ENCODE measurements around the gene ARID1B.
A peak's percentile ranks its signal among the peaks of the same experiment; 100 is the strongest.

The ARID1B gene

DNA sequence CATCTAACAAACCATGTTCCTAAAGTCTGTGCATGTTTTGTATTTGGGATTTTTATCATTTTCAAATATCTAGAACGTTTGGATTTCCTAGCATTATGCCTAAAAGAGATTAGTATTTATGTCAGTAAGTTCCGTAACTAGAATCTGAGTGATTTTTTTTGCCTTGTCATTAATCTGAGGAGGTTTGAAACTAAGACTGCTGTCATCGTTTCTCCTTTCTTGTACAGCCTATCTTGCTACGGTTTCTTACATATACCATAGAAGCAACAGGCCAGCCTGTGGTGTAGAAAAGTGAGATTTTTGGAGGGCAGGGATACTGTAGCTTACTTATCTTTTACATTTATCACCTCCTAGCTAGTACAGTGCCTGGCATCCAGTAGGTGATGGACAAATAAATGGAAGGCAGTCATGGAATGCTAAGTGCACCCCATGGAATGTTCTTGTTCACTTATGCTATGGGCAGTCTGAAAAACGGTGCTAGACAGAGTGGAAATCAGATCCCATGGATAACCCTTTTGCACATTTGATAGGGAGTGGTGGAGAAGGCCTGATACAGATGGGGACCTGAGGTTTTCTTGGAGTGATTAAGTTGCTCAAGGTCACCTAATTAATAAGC, 93.9 kb downstream of the ARID1B start:
- H3K4me3 ChIP-seq (ENCODE audit: control insufficient read depth, low read depth, low read length): no peak overlapping the region
- TF ChIP-seq, protein P1, sequence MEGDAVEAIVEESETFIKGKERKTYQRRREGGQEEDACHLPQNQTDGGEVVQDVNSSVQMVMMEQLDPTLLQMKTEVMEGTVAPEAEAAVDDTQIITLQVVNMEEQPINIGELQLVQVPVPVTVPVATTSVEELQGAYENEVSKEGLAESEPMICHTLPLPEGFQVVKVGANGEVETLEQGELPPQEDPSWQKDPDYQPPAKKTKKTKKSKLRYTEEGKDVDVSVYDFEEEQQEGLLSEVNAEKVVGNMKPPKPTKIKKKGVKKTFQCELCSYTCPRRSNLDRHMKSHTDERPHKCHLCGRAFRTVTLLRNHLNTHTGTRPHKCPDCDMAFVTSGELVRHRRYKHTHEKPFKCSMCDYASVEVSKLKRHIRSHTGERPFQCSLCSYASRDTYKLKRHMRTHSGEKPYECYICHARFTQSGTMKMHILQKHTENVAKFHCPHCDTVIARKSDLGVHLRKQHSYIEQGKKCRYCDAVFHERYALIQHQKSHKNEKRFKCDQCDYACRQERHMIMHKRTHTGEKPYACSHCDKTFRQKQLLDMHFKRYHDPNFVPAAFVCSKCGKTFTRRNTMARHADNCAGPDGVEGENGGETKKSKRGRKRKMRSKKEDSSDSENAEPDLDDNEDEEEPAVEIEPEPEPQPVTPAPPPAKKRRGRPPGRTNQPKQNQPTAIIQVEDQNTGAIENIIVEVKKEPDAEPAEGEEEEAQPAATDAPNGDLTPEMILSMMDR (IDR thresholded peaks at IDR 0.05; ENCODE audit: control insufficient read depth, insufficient read depth, low read depth, low read length, missing control alignments): no peak
- no peak for DNase-seq (ENCODE audit: low read depth)

DNA sequence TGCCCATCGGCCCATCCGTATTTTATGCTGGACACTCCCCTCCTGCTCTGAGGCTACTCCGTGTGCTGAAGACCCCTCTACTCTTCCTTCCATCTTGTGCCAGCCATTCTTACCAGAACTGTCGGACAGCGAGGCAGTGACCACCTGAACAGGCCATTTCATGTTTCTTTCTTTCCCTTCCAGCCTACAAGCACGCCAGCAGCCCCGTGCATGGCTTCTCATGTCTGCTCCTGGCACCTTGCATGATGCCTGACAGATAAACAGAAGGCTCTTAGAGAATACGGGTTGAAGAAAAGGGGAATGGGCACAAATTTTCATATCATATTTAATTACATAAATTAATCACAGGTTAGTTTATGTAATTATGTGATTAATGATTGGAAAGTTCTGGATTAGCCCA, 95.7 kb downstream of the ARID1B start:
- TF ChIP-seq, protein P1 (IDR thresholded peaks at IDR 0.05; ENCODE audit: control insufficient read depth, insufficient read depth, low read depth, low read length, missing control alignments): no peak
- H3K4me3 ChIP-seq (ENCODE audit: control insufficient read depth, low read depth, low read length): no peak overlapping the region
- DNase-seq (ENCODE audit: low read depth): no peak

DNA sequence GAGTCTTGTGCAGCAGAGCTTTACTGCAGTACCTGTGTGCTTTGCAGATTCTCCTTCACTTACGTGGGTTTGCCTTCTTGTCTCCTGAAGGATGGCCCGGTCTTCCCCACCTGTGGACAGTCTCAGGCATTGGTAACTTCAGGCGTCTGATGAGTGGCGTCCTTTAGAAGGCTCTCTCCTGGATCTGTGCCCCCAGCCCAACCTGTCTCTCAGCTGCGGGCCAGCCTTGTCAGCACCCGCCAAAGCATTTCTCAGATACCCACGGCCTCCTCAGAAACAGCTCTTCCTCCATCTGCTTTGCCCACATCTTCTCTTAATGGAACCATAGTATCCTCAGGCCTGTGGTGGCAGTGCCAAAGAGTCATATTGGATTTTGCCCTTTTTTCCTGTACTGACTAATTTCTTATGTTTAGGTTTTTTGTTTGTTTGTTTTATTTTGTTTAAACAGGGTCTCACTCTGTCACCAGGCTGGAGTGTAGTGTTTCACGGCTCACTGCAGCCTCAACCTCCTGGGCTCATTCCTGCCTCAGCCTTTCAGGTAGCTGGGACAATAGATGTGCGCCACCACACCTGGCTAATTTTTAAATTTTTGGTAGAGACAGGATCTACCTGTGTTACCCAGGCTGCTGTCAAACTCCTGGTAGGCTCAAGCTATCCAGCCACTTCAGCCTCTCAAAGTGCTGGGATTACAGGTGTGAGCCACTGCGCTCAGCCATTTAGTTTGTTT, 96.6 kb downstream of the ARID1B start:
- DNase-seq (ENCODE audit: low read depth): no peak
- TF ChIP-seq, protein P1 (IDR thresholded peaks at IDR 0.05; ENCODE audit: control insufficient read depth, insufficient read depth, low read depth, low read length, missing control alignments): no peak

DNA sequence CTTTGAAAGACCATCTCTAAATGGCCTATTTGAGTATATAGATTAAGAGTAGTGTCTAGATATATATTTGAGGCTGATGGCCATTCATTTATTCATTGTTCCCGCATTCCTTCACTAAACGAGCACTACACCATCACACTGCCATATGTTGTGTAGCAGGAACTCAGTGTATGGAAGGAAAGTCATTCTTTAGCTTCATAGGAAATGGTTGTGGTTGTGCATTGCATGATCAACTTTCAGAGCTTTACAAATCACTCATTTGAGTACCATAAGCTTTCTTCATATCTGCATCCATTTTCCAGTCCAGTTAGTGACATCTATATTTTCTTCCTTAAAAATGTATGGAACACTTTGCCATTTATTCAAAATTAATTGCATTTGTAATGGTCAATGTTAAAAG, 97.9 kb downstream of the ARID1B start:
- TF ChIP-seq, protein P1 (IDR thresholded peaks at IDR 0.05; ENCODE audit: control insufficient read depth, insufficient read depth, low read depth, low read length, missing control alignments): no peak
- no peak overlapping the region for H3K4me3 ChIP-seq (ENCODE audit: control insufficient read depth, low read depth, low read length)
- no peak for DNase-seq (ENCODE audit: low read depth)

More for the DNA sequence above, 96.6 kb downstream of the ARID1B start:
- no peak overlapping the region for H3K4me3 ChIP-seq (ENCODE audit: control insufficient read depth, low read depth, low read length)

DNA sequence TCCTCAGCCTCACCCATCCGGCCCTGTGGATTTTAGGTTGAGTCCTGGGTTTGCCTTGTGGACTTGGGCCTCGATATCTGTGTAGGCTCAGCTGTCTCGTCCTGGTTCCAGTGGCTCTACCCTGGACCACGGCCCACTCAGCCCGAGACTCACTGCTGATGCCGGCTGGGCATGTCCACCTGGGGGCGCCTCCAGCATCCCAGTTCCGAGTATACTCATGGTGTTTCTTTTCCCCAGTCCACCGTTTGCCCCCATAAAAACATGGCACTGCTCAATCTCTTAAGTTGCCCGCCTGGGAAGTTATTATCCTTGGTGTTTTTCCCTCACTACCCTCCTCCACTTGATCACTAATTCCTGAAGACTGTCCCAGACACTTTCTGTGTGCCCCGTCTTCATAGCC, 99.1 kb downstream of the ARID1B start:
- TF ChIP-seq, protein P1 (IDR thresholded peaks at IDR 0.05; ENCODE audit: control insufficient read depth, insufficient read depth, low read depth, low read length, missing control alignments): peak; percentile 34
- no peak for DNase-seq (ENCODE audit: low read depth)
- H3K4me3 ChIP-seq (ENCODE audit: control insufficient read depth, low read depth, low read length): no peak overlapping the region

DNA sequence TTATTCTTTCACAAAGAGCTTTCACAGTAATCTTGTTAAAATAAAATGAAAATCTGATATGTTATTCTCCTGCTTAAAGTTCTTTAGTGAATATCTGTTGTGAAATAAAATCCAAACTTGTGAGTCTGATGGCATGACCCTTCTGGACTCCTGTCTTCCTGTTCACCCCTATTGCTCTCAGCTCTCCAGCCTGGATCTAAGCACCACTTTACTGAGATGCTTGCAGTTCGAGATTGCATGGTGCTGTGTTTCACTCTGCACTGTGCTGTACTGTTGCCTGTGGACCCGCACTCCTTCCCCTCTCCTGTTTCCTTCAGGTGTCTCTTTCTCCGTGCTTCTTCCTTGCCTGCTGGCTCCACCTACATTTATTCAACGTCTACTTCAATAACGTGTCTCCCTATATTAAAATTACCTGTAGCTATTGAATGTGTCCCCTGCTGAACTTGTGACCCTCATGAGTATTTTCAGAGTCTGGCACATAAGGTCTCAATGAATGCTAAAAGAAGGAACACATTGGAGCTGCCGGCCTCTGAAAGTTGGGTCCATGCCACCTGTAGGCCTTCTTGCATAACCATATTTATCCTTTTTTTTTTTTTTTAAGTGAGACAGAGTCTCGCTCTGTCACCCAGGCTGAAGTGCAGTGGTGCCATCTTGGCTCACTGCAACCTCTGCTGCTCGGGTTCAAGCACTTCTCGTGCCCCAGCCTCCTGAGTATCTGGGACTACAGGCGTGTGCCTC, 100.1 kb downstream of the ARID1B start:
- TF ChIP-seq, protein P1 (IDR thresholded peaks at IDR 0.05; ENCODE audit: control insufficient read depth, insufficient read depth, low read depth, low read length, missing control alignments): no peak
- H3K4me3 ChIP-seq (ENCODE audit: control insufficient read depth, low read depth, low read length): no peak overlapping the region
- DNase-seq (ENCODE audit: low read depth): no peak
